HG03108 (cell line): ENCODE data around the gene ECM1.

Experiments
- ATAC-seq: cut with Tn5 transposase; IDR thresholded peaks from one replicate; pipeline ENCODE4 v1.9.1; 2021; ENCODE audit warnings: moderate library complexity; ENCODE audit not compliant: unreplicated experiment

ECM1 gene

DNA sequence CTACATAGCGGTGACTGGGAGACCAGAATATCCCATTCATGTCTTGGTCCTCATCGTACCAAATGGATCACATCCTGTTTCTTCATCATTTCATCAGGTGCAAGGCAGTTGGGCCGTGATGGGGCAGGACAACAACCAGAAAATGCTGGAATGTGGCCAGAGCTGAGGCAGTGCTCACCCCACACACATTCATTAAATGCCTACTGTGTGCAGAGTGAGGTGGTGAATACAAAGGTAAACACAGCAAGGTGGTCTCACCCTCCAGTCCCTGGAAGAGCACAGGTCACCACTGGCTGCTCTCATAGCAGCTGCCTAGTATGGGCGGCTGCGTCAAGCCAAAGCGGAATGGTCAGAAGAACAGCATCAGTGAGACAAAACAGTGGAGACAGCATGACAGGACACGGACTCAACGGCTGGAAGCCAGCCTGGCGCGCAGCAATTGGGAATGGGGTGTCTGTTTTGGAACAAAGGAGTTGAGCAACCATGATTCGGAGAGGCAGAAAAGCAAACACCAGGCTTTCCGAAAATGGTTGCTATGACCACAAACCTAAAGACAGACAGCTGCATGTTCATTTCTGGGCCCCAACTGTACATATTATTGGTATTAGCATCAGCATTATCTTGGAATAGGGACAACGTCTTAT, 35.7 kb downstream of the ECM1 start:
- ATAC-seq = no peak

GRCh38 chr1:150544204-150544603, 36.3 kb downstream of the ECM1 start:
- ATAC-seq = no peak

- no peak for ATAC-seq
Measured at GRCh38 chr1:150545486-150546032, 37.6 kb downstream of the ECM1 start.

DNA sequence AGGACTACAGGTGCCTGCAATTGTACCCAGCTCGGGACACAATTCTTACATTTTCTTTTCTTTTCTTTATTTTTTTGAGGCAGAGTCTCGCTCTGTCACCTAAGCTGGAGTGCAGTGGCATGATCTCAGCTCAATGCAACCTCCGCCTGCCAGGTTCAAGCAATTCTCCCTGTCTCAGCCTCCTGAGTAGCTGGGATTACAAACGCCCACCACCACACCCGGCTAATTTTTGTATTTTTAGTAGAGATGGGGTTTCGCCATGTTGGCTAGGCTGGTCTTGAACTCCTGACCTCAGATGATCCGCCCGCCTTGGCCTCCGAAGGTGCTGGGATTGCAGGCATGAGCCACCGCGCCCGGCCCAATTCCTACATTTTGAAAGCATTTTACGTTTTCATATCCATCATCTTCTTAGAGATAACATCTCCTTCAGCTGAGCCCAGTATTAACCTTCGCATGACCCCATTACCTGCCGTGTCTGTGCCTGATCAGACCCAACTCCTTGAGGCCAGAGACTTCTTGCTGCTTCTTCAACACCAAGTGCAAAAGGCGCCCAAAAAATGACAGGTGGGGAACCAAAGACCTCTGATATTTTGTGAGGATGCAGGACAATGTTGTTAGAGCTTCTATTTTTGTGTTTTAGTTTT, 38.5 kb downstream of the ECM1 start:
- no peak for ATAC-seq

DNA sequence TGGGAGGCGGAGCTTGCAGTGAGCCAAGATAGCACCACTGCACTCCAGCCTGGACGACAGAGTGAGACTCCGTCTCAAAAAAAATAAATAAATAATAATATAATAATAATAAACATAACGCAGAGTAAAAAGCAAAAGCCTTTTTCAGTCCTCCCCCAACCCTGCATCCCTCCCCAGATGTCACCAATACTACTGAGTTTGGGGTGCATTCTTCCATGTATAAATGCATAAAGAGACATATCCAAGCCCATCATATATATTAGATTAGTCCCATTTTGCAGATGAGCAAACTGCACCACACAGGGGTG, 40.4 kb downstream of the ECM1 start:
- no peak for ATAC-seq

DNA sequence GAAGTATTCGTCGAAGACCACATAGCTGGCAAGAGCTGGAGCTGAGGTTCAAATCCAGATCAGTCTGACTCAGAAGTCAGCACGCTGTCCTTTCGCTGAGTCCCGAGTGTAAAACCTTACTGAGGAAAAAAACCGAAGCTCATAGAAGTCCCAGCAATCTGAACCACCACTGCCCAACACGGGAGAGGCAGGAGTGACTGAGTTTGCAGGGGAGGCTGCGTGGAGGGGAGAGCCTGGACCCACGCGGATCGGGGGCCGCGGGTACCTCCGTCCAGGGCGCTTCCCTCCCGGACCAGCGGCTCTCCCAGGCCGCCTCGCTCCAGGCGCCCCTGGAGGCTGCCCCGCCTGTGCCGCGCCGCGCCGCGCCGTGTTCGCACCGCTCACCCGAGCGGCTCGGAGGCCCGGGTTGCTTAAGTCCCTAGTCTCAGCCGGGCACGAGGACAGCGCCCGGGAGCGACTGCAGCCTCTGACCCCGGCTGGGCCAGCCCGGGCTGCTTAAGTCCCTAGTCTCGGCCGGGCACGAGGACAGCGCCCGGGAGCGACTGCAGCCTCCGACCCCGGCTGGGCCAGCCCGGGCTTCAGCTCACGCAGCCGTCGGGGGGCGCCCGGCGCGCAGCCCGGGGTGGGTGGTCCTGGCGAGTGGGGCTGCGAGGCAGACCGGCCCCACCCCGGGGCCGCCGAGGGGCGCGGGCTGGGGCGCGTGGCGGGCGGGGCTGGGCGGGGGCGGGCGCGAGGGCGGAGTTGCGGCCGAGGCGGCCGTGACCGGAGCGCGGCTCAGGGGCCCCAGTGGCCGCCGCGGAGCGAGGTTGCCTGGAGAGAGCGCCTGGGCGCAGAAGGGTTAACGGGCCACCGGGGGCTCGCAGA, 41.0 kb downstream of the ECM1 start, which contains the start of gene ADAMTSL4:
Gene ADAMTSL4 (plus strand): TSS at position 777 of the 864 bp plus-strand sequence. CDS start 2,881 bp downstream, outside the sequence.
- no peak for ATAC-seq

- ATAC-seq = no peak
Measured at GRCh38 chr1:150549496-150550221, 41.8 kb downstream of the ECM1 start.

- ATAC-seq = no peak
Measured at GRCh38 chr1:150550222-150551050, 42.5 kb downstream of the ECM1 start.

DNA sequence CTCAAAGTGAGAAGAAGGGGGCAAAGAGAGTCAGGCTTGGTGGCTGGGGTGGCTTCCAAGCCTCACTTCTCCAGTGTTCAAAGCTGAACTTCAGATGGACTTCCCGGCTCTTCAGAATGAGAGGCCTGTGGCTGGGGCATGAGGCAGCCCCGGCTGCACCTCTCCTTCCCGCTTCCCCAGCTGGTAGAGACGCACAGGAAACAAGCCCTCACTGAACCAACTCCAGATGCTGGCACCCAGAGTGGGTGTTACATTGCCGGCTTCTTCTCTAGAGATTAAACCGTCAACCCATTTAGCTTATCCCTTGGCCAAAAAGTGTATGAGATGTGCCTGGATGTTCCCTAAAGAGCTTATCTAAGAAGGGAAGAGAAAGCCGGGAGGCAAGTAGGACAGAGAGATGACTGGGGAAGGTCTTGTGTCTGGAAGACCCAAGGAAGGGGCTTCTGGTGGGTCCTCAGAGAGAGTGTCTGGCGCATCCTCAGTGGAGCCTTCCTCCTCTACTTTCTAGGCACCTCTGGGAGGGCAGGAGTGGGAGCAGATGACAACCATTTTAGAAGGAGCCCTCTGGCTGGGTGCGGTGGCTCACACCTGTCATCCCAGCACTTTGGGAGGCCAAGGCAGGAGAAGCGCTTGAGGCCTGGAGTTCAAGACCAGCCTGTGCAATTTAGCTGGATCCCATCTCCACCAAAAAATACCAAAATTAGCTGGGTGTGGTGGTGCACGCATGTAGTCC, 43.3 kb downstream of the ECM1 start:
- ATAC-seq = no peak

DNA sequence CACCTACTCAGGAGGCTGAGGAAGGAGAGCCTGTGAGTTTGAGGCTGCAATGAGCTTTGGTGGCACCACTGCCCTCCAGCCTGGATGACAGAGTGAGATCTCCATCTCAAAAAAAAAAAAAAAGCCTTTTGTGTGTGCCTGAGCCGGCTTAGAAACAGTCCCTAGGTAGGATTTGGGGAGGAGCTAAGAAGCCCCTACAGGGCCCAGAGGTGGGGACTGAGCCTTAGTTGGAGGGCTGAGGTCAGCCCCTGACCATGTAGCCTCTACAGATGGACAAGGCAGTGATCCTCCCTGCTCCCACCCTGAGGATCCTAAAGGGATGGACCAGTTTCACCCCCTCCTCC, 43.8 kb downstream of the ECM1 start:
- ATAC-seq = no peak

GRCh38 chr1:150552128-150552910, 44.4 kb downstream of the ECM1 start:
- no peak for ATAC-seq

- ATAC-seq = no peak
Measured at GRCh38 chr1:150552911-150553289, 45.0 kb downstream of the ECM1 start.

DNA sequence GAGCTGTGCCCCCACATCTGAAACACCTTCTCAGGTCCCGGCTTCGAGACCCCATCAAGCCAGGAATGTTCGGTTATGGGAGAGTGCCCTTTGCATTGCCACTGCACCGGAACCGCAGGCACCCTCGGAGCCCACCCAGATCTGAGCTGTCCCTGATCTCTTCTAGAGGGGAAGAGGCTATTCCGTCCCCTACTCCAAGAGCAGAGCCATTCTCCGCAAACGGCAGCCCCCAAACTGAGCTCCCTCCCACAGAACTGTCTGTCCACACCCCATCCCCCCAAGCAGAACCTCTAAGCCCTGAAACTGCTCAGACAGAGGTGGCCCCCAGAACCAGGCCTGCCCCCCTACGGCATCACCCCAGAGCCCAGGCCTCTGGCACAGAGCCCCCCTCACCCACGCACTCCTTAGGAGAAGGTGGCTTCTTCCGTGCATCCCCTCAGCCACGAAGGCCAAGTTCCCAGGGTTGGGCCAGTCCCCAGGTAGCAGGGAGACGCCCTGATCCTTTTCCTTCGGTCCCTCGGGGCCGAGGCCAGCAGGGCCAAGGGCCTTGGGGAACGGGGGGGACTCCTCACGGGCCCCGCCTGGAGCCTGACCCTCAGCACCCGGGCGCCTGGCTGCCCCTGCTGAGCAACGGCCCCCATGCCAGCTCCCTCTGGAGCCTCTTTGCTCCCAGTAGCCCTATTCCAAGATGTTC, 45.6 kb downstream of the ECM1 start:
- ATAC-seq = no peak

DNA sequence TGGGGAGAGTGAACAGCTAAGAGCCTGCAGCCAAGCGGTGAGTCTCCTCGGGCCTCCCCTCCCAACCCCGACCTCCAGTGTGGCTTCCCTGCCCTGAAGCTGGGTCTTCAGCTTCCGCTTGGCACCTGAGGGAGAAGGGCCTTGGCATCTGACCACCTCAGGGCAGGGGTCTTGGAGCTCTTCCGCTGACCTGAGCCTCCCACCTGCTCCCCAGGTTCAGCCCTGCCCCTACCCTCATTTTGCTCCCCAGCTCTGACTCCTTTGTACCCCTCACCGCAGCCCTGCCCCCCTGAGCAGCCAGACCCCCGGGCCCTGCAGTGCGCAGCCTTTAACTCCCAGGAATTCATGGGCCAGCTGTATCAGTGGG, 46.2 kb downstream of the ECM1 start:
- no peak for ATAC-seq

DNA sequence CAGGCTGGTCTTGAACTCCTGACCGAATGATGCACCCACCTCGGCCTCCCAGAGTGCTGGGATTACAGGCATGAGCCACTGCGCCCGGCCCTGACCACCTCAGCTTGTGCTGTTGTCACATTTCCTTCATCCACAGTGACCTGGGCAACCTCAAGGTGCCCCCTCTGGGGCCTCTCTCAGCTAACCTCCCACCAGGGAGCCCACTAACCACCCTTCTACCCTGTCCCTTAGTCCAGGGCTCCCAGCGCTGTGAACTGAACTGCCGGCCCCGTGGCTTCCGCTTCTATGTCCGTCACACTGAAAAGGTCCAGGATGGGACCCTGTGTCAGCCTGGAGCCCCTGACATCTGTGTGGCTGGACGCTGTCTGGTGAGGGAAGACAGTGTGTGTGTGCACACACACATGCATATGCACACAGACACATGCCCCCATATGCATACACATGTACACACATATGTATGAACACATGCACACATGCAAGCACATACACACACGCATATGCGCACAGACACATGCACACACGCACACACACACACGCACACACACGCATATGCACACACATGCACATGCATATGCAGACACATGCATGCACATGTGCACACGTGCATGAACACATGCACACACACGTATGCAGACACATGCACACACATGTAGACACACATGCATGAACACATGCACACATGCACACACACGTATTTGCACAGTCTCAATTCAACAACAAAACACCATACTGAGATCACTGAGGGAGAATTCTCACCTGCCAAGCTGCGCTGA, 47.5 kb downstream of the ECM1 start:
- ATAC-seq = no peak

GRCh38 chr1:150555971-150556865, 48.3 kb downstream of the ECM1 start:
- no peak for ATAC-seq
